HepG2 (cell line): Measurements from ENCODE around the gene TMEM167B. TPM values are rescaled to one million over a fixed set of nuclear protein-coding genes. Genes with fewer than 3 reads are reported as not detected.

ENCODE experiments used
- ATAC-seq: fragments of 200-7000 bp; cut with Tn5 transposase; 3 replicates; pipeline ENCODE4 v1.9.1; 2020; ENCODE audit warnings: mild to moderate bottlenecking, moderate library complexity
- BruUV-seq: library from RNA; stranded (reverse); fragments of 400-500 nt; replicated peaks from 2 replicates; lab custom pipeline; 2021; lab: Mats Ljungman, UMichigan
- CTCF ChIA-PET: fragments of 300-600 bp; formaldehyde crosslinking; extraction: SDS; loops from one replicate; lab custom pipeline; 2021; ENCODE audit warnings: low total read pairs, inconsistent platforms, low intra/inter-chr PET ratio; lab: Yijun Ruan, JAX
- POLR2A ChIA-PET: fragments of 350-600 bp; sonication (Branson Sonifier 250); formaldehyde crosslinking; loops from one replicate; lab custom pipeline; 2020; ENCODE audit warnings: antibody characterized with exemption, inconsistent platforms; lab: Yijun Ruan, JAX
- DNase-seq: peaks from one replicate; pipeline ENCODE4 v3.0.0-alpha.2; 2015; ENCODE audit warnings: low spot score
- FAIRE-seq: peaks from 3 replicates; lab custom pipeline; 2011; peaks lifted over from hg19 to GRCh38; lab: Jason Lieb, UNC
- H2AFZ ChIP-seq: one replicate; pipeline ENCODE4 v1.6.1; 2011; ENCODE audit warnings: low read length, inconsistent platforms
- H3K27ac ChIP-seq: fragments of 300-600 bp; 3 replicates; pipeline ENCODE4 v1.8.0; 2011; ENCODE audit warnings: mixed run types, mild to moderate bottlenecking, mixed read lengths, low read length, inconsistent platforms; ENCODE audit not compliant: insufficient read depth; ENCODE audit errors: extremely low read length
- H3K27me3 ChIP-seq, 2 experiments: fragments of 200-600 bp in 1 of 2; 2 replicates in 1 of 2; 3 replicates in 1 of 2; pipeline versions ENCODE4 v1.6.0 to v1.8.0; 2011; ENCODE audit warnings: low read length in 2 of 2, mild to moderate bottlenecking in 2 of 2, moderate library complexity in 2 of 2, inconsistent platforms in 1 of 2; ENCODE audit not compliant: insufficient read depth in 2 of 2, control insufficient read depth in 1 of 2
- H3K36me3 ChIP-seq, 2 experiments: fragments of 200-600 bp in 1 of 2; replicated peaks in 1 of 2; 2 replicates in 1 of 2; 3 replicates in 1 of 2; pipeline versions ENCODE4 v1.5.1 to v1.8.0; 2011; ENCODE audit warnings: low read length in 2 of 2, inconsistent platforms in 1 of 2; ENCODE audit not compliant: insufficient read depth in 2 of 2, control insufficient read depth in 1 of 2
- H3K4me1 ChIP-seq: 2 replicates; pipeline ENCODE4 v1.5.1; 2012; ENCODE audit warnings: low read length, inconsistent platforms; ENCODE audit not compliant: insufficient read depth
- H3K4me2 ChIP-seq: 2 replicates; pipeline ENCODE4 v1.6.0; 2011; ENCODE audit warnings: low read depth, low read length, inconsistent platforms
- H3K4me3 ChIP-seq, 3 experiments: fragments of 200-600 bp in 1 of 3; sonication (generic), shearing (Covaris generic) in 1 of 3; replicated peaks in 1 of 3; 2 replicates each; pipeline ENCODE4 v1.5.1; 2011 to 2016; ENCODE audit warnings: low read length in 3 of 3, inconsistent platforms in 2 of 3, low read depth in 2 of 3, mild to moderate bottlenecking in 2 of 3, control low read depth in 1 of 3, mixed read lengths in 1 of 3; ENCODE audit not compliant: insufficient read depth in 1 of 3
- H3K79me2 ChIP-seq: one replicate; pipeline ENCODE4 v1.6.1; 2011; ENCODE audit warnings: low read length, inconsistent platforms; ENCODE audit not compliant: insufficient read depth
- H3K9ac ChIP-seq: 2 replicates; pipeline ENCODE4 v1.6.0; 2011; ENCODE audit warnings: mild to moderate bottlenecking, low read depth, low read length, inconsistent platforms; ENCODE audit not compliant: insufficient read depth
- H3K9me3 ChIP-seq: 2 replicates; pipeline ENCODE4 v1.5.1; 2012; ENCODE audit warnings: mild to moderate bottlenecking, low read length
- H4K20me1 ChIP-seq: 2 replicates; pipeline ENCODE4 v1.6.0; 2011; ENCODE audit warnings: inconsistent platforms, mild to moderate bottlenecking, low read length, moderate library complexity; ENCODE audit not compliant: insufficient read depth
- MTA3 ChIP-seq: sonication (generic); formaldehyde crosslinking; IDR thresholded peaks from 2 replicates; pipeline ENCODE4 v1.4.0; 2020; ENCODE audit warnings: missing genetic modification reagents
- SMAD9 ChIP-seq: sonication (generic); formaldehyde crosslinking; IDR thresholded peaks from 2 replicates; pipeline ENCODE4 v1.5.1; 2020; ENCODE audit warnings: mild to moderate bottlenecking, missing genetic modification reagents
- SOX13 ChIP-seq, 3 experiments: fragments of 450-650 bp in 1 of 3; sonication (generic) in 1 of 3; formaldehyde crosslinking in 1 of 3; IDR thresholded peaks in 2 of 3; conservative IDR thresholded peaks in 1 of 3; 2 replicates each; pipeline versions ENCODE4 v1.5.0 to v1.6.1; 2016 to 2020; ENCODE audit warnings: antibody characterized with exemption in 1 of 3, mild to moderate bottlenecking in 1 of 3, missing compliant biosample characterization in 1 of 3, missing genetic modification reagents in 1 of 3, moderate library complexity in 1 of 3
- SP5 ChIP-seq: IDR thresholded peaks from 2 replicates; pipeline ENCODE4 v1.6.1; 2016; ENCODE audit warnings: low read depth, borderline replicate concordance
- TGIF2 ChIP-seq: IDR thresholded peaks from 2 replicates; pipeline ENCODE4 v1.6.1; 2016; ENCODE audit warnings: control low read depth, missing compliant biosample characterization
- ZFP1 ChIP-seq: IDR thresholded peaks from 2 replicates; pipeline ENCODE4 v1.6.1; 2016
- ZNF460 ChIP-seq: sonication (generic); formaldehyde crosslinking; IDR thresholded peaks from 2 replicates; pipeline ENCODE4 v1.5.1; 2020; ENCODE audit warnings: missing genetic modification reagents, mild to moderate bottlenecking, borderline replicate concordance
- WGBS: methylation state at CpG from one replicate; pipeline ENCODE4 v1.1.6; 2017; ENCODE audit warnings: low lambda C conversion rate; 5-methylcytosine and 5-hydroxymethylcytosine counted together
- in situ Hi-C: cut with HindIII; loops from 2 replicates; pipeline ENCODE4 v1.10.0; 2017; ENCODE audit warnings: low pct_unique_long_range_greater_than_20kb; ENCODE audit not compliant: extremely low pct_ligation_motif_present
- intact Hi-C: fragments of 100-400 bp; cut with micrococcal nuclease; formaldehyde crosslinking; loops from one replicate; pipeline ENCODE4 v1.10.0; 2022; ENCODE audit not compliant: unreplicated experiment
- polyA plus RNA-seq, 8 experiments: library from polyadenylated mRNA; depleted of rRNA in 3 of 8; stranded (reverse) in 7 of 8; unstranded in 1 of 8; fragments of >200 nt; fragmentation: Illumina TruSeq in 4 of 8; extraction: Trizol in 4 of 8; gene quantifications; 2 replicates each; pipeline versions ENCODE4 v1.2.1 to v1.2.3, GENCODE V29; 2011 to 2016; ENCODE audit warnings: low read depth in 4 of 8, missing spikeins in 1 of 8, mixed read lengths in 1 of 8; ENCODE audit not compliant: insufficient read depth in 1 of 8
- total RNA-seq, 5 experiments: library from RNA; depleted of rRNA; stranded (reverse); fragments of >200 nt; fragmentation: Illumina TruSeq; extraction: Trizol; gene quantifications; 2 replicates each; pipeline ENCODE4 v1.2.3, GENCODE V29; 2016; ENCODE audit warnings: low read depth in 1 of 5
- TF ChIP-seq, protein P1 (sequence below): sonication (generic); formaldehyde crosslinking; IDR thresholded peaks from 2 replicates; pipeline ENCODE4 v1.9.0; 2021; ENCODE audit warnings: missing genetic modification reagents, mild to moderate bottlenecking, borderline replicate concordance
- TF ChIP-seq, protein P2 (sequence below): sonication (generic); formaldehyde crosslinking; conservative IDR thresholded peaks from 2 replicates; pipeline ENCODE4 v1.4.0; 2020; ENCODE audit warnings: missing genetic modification reagents

Gene TMEM167B
- total and polyA plus RNA-seq, 2 of the 13 experiments (the other 11 are each of a cell fraction or from before 2014, with no cell fraction given) = 9.5 to 22.4 TPM

DNA sequence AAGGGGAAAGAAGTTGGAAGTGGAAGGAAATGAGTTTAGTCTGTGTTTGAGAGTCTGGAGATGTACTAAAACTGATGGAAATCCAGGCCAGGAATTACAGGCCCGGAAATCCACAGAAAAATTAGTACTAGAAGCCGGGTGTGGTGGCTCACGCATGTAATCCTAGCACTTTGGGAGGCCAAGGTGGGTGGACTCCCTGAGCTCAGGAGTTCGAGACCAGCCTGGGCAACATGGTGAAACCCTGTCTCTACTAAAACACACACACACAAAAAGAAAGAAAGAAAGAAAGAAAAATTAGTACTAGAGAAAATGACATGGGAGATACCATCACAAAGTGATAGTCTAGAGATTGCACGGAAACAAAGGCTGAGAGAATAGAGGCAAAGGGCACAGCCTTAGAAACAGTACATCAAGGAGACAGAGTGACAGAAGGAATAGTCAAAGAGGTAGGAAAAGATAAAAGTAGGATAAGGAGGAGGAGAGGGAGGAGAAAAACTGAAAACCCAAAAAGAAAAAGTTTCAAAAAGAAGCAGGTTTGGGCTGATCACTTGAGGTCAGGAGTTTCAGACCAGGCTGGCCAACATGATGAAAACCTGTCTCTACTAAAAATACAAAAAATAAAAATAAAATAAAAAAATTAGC, 10.0 kb upstream of the TMEM167B start:
- peak overlapping the region; percentile 77 for H3K4me2 ChIP-seq
- H2AFZ ChIP-seq = peak overlapping the region; percentile 100

DNA sequence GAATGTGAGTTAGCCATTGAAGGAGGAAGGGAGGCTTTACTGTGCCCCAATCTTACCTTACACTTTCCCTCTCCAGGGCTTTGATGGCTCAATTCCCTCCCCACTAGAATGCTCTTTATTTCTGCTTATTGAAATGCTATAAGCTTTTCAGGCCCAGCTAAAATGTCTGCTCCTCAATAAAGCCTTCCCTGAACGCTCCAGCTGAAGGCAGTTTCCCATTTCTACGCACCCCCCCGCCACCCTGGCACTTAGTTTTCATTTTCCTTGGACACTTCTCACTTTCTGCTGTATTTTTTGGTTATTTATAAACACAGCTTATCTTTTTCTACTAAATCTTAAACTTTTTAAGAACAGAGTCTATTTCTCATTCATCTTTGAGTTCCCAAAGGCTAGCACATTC, 7.1 kb upstream of the TMEM167B start:
- Histone ChIP-seq H3K9ac (no peak overlapping the region), H3K27me3 (no peaks in the 10 kb centered on the region), H3K4me2 (peak overlapping the region; percentile 74), H3K79me2 (no peaks in the 10 kb centered on the region), H3K9me3 (no peaks in the 10 kb centered on the region), H3K4me3 (no peak overlapping the region), H3K4me1 (peaks cover 45% of the 10 kb centered on the region), H4K20me1 (no peaks in the 10 kb centered on the region), H3K36me3 (no peaks in the 10 kb centered on the region), H2AFZ (no peak overlapping the region), H3K27ac (peak overlapping the region; percentile 21)
- in situ Hi-C loops = no loop called here
- 75% methylated on average over 3 of the region's 3 CpGs for WGBS
- ATAC-seq (no peak), FAIRE-seq (no peak), DNase-seq (no peak)
- ChIA-PET CTCF (no interaction called here), POLR2A (interaction anchor here (1.0 to 4.0 kb wide), 3 partner anchors 17 to 130 kb away, joined by 3 to 26 read pairs (median 4); partner anchors contain the start of genes SARS1 and WDR47)
- intact Hi-C loops = no loop called here
- no TSS peak for BruUV-seq
- TF ChIP-seq TGIF2 (CRISPR knock-in tag) (no peak), SP5 (CRISPR knock-in tag) (no peak), ZFP1 (CRISPR knock-in tag) (no peak), SMAD9 (CRISPR knock-in tag) (no peak)
- TF ChIP-seq, protein P1, sequence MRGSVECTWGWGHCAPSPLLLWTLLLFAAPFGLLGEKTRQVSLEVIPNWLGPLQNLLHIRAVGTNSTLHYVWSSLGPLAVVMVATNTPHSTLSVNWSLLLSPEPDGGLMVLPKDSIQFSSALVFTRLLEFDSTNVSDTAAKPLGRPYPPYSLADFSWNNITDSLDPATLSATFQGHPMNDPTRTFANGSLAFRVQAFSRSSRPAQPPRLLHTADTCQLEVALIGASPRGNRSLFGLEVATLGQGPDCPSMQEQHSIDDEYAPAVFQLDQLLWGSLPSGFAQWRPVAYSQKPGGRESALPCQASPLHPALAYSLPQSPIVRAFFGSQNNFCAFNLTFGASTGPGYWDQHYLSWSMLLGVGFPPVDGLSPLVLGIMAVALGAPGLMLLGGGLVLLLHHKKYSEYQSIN (CRISPR knock-in tag) = no peak
- TF ChIP-seq, protein P2, sequence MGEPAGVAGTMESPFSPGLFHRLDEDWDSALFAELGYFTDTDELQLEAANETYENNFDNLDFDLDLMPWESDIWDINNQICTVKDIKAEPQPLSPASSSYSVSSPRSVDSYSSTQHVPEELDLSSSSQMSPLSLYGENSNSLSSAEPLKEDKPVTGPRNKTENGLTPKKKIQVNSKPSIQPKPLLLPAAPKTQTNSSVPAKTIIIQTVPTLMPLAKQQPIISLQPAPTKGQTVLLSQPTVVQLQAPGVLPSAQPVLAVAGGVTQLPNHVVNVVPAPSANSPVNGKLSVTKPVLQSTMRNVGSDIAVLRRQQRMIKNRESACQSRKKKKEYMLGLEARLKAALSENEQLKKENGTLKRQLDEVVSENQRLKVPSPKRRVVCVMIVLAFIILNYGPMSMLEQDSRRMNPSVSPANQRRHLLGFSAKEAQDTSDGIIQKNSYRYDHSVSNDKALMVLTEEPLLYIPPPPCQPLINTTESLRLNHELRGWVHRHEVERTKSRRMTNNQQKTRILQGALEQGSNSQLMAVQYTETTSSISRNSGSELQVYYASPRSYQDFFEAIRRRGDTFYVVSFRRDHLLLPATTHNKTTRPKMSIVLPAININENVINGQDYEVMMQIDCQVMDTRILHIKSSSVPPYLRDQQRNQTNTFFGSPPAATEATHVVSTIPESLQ (CRISPR knock-in tag) = no peak

More for the DNA sequence above, 10.0 kb upstream of the TMEM167B start:
- CTCF ChIA-PET = no interaction called here
- Histone ChIP-seq H3K4me3 (peak overlapping the region; percentile 1 to 50 (median 46); a peak in 2 of 6 replicates), H3K4me1 (peaks cover 58% of the 10 kb centered on the region), H3K9ac (peak overlapping the region; percentile 63)
- in situ Hi-C loops = no loop called here
- ATAC-seq = no peak
- TF ChIP-seq SOX13 (IDR thresholded peaks at IDR 0.05) (no peak), SOX13 (CRISPR knock-in tag; conservative IDR thresholded peaks at IDR 0.05 in 1 of 2, IDR thresholded peaks at IDR 0.05 in 1 of 2) (no peak), MTA3 (CRISPR knock-in tag) (no peak), ZNF460 (CRISPR knock-in tag) (peak; percentile 65)
- TF ChIP-seq, all 625 proteins: peak for 1
- 58% methylated on average over 5 of the region's 5 CpGs for WGBS
- peak overlapping the region; percentile 52 for H3K27ac ChIP-seq
- H3K27me3 ChIP-seq = no peaks in the 10 kb centered on the region; a peak in 2 of 5 replicates
- no peaks in the 10 kb centered on the region for H3K9me3 ChIP-seq
- no peaks in the 10 kb centered on the region for H4K20me1 ChIP-seq
- FAIRE-seq (no peak), DNase-seq (no peak)
- intact Hi-C loops = no loop called here
- POLR2A ChIA-PET = interaction anchor here (1.0 to 1.3 kb wide), 2 partner anchors 10 to 20 kb away, joined by 4 to 8 read pairs; partner anchors contain the start of gene TMEM167B
- H3K36me3 ChIP-seq = no peaks in the 10 kb centered on the region
- H3K79me2 ChIP-seq = peaks cover 2% of the 10 kb centered on the region
- BruUV-seq = no TSS peak
